Natural killer cell (primary cell): ENCODE measurements around the gene GLDC. TPM values are rescaled to one million over a fixed set of nuclear protein-coding genes. Genes with fewer than 3 reads are reported as not detected.
A peak's percentile ranks its signal among the peaks of the same experiment; 100 is the strongest.

Source experiments
- ATAC-seq, 3 donors: fragments of 150-1000 bp in 2 of 3; fragments of 200-7000 bp in 1 of 3; cut with Tn5 transposase; 1 replicate in 1 of 3; 2 replicates in 2 of 3; pipeline ENCODE4 v1.10.0; 2021; ENCODE audit warnings: mild to moderate bottlenecking in 2 of 3, moderate library complexity in 2 of 3
- DNase-seq, 2 donors: peaks; one replicate each; pipeline versions ENCODE4 v3.0.0 to v3.0.0-alpha.2; 2013 to 2021; ENCODE audit warnings: mixed read lengths in 1 of 2
- H3K27ac ChIP-seq: one replicate; pipeline ENCODE4 v1.5.1; 2013; ENCODE audit warnings: mild to moderate bottlenecking, low read length
- H3K27me3 ChIP-seq: one replicate; pipeline ENCODE4 v1.6.1; 2013; ENCODE audit warnings: low read length; ENCODE audit not compliant: control insufficient read depth, insufficient read depth
- H3K36me3 ChIP-seq: one replicate; pipeline ENCODE4 v1.6.1; 2013; ENCODE audit warnings: low read length; ENCODE audit not compliant: control insufficient read depth, insufficient read depth
- H3K4me1 ChIP-seq: one replicate; pipeline ENCODE4 v1.6.1; 2013; ENCODE audit warnings: low read length; ENCODE audit not compliant: control insufficient read depth, insufficient read depth
- H3K4me3 ChIP-seq: one replicate; pipeline ENCODE4 v1.5.1; 2013; ENCODE audit warnings: low read length
- H3K9me3 ChIP-seq: one replicate; pipeline ENCODE4 v1.6.1; 2013; ENCODE audit warnings: low read length; ENCODE audit not compliant: control insufficient read depth, insufficient read depth
- H3K27ac Mint-ChIP-seq, 2 donors: one replicate each; pipeline ENCODE4 v1.8.0; 2022; ENCODE audit warnings: mild to moderate bottlenecking in 2 of 2, mixed read lengths in 2 of 2, moderate library complexity in 1 of 2
- H3K27me3 Mint-ChIP-seq, 2 donors: one replicate each; pipeline ENCODE4 v1.8.0; 2022; ENCODE audit warnings: low read depth in 2 of 2, mixed read lengths in 2 of 2
- H3K36me3 Mint-ChIP-seq: one replicate; pipeline ENCODE4 v1.8.0; 2022; ENCODE audit warnings: mixed read lengths
- H3K4me1 Mint-ChIP-seq, 2 donors: one replicate each; pipeline ENCODE4 v1.8.0; 2022; ENCODE audit warnings: mixed read lengths in 2 of 2
- H3K4me3 Mint-ChIP-seq: one replicate; pipeline ENCODE4 v1.8.0; 2022; ENCODE audit warnings: mild to moderate bottlenecking, moderate library complexity, mixed read lengths
- H3K9me3 Mint-ChIP-seq, 2 donors: one replicate each; pipeline ENCODE4 v1.8.0; 2022; ENCODE audit warnings: mixed read lengths in 2 of 2
- WGBS: methylation state at CpG from one replicate; pipeline ENCODE4 v1.1.7; 2013; ENCODE audit warnings: missing lambda C conversion rate; ENCODE audit not compliant: insufficient coverage; 5-methylcytosine and 5-hydroxymethylcytosine counted together
- intact Hi-C: fragments of 100-400 bp; cut with micrococcal nuclease; formaldehyde crosslinking; loops from one replicate; pipeline ENCODE4 v1.14.2; 2022
- total RNA-seq, 4 donors: library from RNA; stranded (reverse); fragments of 120-200 nt in 1 of 4; gene quantifications; one replicate each; pipeline versions ENCODE4 v1.2.3 to v1.2.4, GENCODE V29; 2013 to 2022
- TF ChIP-seq, protein P1 (sequence below): fragments of 200-600 bp; IDR thresholded peaks from one replicate; pipeline ENCODE4 v1.8.0; 2022; ENCODE audit warnings: antibody characterized with exemption

Gene GLDC
- total RNA-seq, 3 donors from 2014 or later (not counting 1 experiment from before 2014, with no cell fraction given), result 1.3 to 4.6 TPM; not detected in 1

- H3K27me3 Mint-ChIP-seq, result no peaks in the 10 kb centered on the region
- H3K4me3 ChIP-seq, result no peak overlapping the region
- ATAC-seq (no peak), DNase-seq (no peak)
- 100% methylated on average over 1 of the region's 3 CpGs for WGBS
- intact Hi-C loops, result no loop called here
- TF ChIP-seq, protein P1, sequence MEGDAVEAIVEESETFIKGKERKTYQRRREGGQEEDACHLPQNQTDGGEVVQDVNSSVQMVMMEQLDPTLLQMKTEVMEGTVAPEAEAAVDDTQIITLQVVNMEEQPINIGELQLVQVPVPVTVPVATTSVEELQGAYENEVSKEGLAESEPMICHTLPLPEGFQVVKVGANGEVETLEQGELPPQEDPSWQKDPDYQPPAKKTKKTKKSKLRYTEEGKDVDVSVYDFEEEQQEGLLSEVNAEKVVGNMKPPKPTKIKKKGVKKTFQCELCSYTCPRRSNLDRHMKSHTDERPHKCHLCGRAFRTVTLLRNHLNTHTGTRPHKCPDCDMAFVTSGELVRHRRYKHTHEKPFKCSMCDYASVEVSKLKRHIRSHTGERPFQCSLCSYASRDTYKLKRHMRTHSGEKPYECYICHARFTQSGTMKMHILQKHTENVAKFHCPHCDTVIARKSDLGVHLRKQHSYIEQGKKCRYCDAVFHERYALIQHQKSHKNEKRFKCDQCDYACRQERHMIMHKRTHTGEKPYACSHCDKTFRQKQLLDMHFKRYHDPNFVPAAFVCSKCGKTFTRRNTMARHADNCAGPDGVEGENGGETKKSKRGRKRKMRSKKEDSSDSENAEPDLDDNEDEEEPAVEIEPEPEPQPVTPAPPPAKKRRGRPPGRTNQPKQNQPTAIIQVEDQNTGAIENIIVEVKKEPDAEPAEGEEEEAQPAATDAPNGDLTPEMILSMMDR, result no peak
- peaks cover 23 to 24% of the 10 kb centered on the region in 2 donors for H3K4me1 Mint-ChIP-seq
- no peaks in the 10 kb centered on the region for H3K9me3 ChIP-seq
- H3K4me1 ChIP-seq, result no peaks in the 10 kb centered on the region
- no peaks in the 10 kb centered on the region for H3K9me3 Mint-ChIP-seq
- no peak overlapping the region for H3K4me3 Mint-ChIP-seq
- no peaks in the 10 kb centered on the region for H3K27me3 ChIP-seq
- peak overlapping the region; percentile 33 to 49 for H3K27ac Mint-ChIP-seq
- no peak overlapping the region for H3K27ac ChIP-seq
- peaks cover 7% of the 10 kb centered on the region for H3K36me3 Mint-ChIP-seq
- H3K36me3 ChIP-seq, result peaks cover 13% of the 10 kb centered on the region
Measured at GRCh38 chr9:6512085-6512657, 133.4 kb downstream of the GLDC start.

DNA sequence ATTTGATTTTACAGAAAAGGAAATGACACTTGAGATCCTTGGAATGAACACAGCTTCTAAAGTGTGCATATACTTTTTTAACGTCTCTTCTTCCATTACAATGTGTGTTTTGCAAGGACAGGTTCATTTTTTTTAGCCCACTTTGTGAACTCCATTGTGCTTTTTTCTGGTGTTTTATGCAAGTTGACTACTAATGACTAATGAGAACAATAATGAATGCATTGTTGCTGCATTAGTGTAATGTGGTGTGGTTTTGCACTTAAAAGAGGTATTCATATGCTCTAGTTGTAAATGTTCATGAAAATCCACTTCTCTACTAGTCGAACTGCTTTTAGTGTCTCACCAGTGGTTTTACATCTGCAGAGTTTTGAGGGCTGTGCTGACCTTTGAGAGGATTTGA lies 139.0 kb downstream of the GLDC start:
- H3K4me1 ChIP-seq, result no peaks in the 10 kb centered on the region
- WGBS, result 100% methylated on average over 1 of the region's 2 CpGs
- H3K36me3 ChIP-seq, result peaks cover 53% of the 10 kb centered on the region
- TF ChIP-seq, protein P1, result no peak
- H3K4me3 ChIP-seq, result no peak overlapping the region
- H3K9me3 ChIP-seq, result no peaks in the 10 kb centered on the region
- Mint-ChIP-seq H3K4me1 (peaks cover 16% of the 10 kb centered on the region in 2 donors), H3K27me3 (no peaks in the 10 kb centered on the region), H3K9me3 (no peaks in the 10 kb centered on the region), H3K4me3 (no peak overlapping the region), H3K27ac (no peak overlapping the region), H3K36me3 (peaks cover 15% of the 10 kb centered on the region)
- H3K27me3 ChIP-seq, result no peaks in the 10 kb centered on the region
- intact Hi-C loops, result no loop called here
- no peak for ATAC-seq
- no peak for DNase-seq
- no peak overlapping the region for H3K27ac ChIP-seq

GRCh38 chr9:6502399-6502798 lies 143.1 kb downstream of the GLDC start:
- no peak overlapping the region for H3K4me3 Mint-ChIP-seq
- no peaks in the 10 kb centered on the region for H3K9me3 Mint-ChIP-seq
- H3K36me3 Mint-ChIP-seq, result peaks cover 15% of the 10 kb centered on the region
- no peaks in the 10 kb centered on the region for H3K27me3 ChIP-seq
- peaks cover 71% of the 10 kb centered on the region for H3K36me3 ChIP-seq
- no peak overlapping the region for H3K4me3 ChIP-seq
- intact Hi-C loops, result no loop called here
- 100% methylated on average over 2 of the region's 3 CpGs for WGBS
- no peaks in the 10 kb centered on the region for H3K9me3 ChIP-seq
- DNase-seq (no peak), ATAC-seq (no peak)
- peak overlapping the region in 1 of 2 donors; percentile 53 for H3K27ac Mint-ChIP-seq
- H3K4me1 Mint-ChIP-seq, result no peaks in the 10 kb centered on the region
- H3K4me1 ChIP-seq, result no peaks in the 10 kb centered on the region
- TF ChIP-seq, protein P1, result no peak
- no peaks in the 10 kb centered on the region for H3K27me3 Mint-ChIP-seq
- no peak overlapping the region for H3K27ac ChIP-seq
